ENCODE measurements around the gene MAGEH1.

- TF ChIP-seq CTCF (IDR thresholded peaks at IDR 0.05) (no peak), POLR2A (IDR thresholded peaks at IDR 0.05) (no peak)
Observed at GRCh38 chrX:55490121-55490520, 38.2 kb downstream of the MAGEH1 start.

Data from uterus (tissue), 2 donors.